Measurements from ENCODE around the gene TMEM225B.

GRCh38 chr7:99562832-99563231, 35.2 kb upstream of the TMEM225B start:
- TF ChIP-seq CTCF (IDR thresholded peaks at IDR 0.05; ENCODE audit: low read depth, low read length) (no peak), EZH2phosphoT487 (IDR thresholded peaks at IDR 0.05; ENCODE audit: low read depth) (no peak)

Measured in OCI-LY3 (cell line).